Tibial nerve (tissue), 4 donors: Measurements from ENCODE around the gene MTHFD1L.

ENCODE experiments used
- EP300 ChIP-seq, 2 donors: sonication (generic); formaldehyde crosslinking; IDR thresholded peaks; one replicate each; pipeline ENCODE4 v1.6.1; 2017; ENCODE audit warnings: antibody characterized with exemption in 2 of 2, mild to moderate bottlenecking in 1 of 2
- POLR2A ChIP-seq, 2 donors: fragments of 450-650 bp; IDR thresholded peaks; one replicate each; pipeline ENCODE4 v1.6.1; 2017; ENCODE audit warnings: antibody characterized with exemption in 2 of 2, mild to moderate bottlenecking in 2 of 2, moderate library complexity in 2 of 2
- TF ChIP-seq, protein P1 (sequence below), 5 experiments: fragments of 200-600 bp in 3 of 5; fragments of 450-650 bp in 2 of 5; sonication (generic) in 3 of 5; IDR thresholded peaks; one replicate each; pipeline ENCODE4 v1.5.1; 2016 to 2019; ENCODE audit warnings: antibody characterized with exemption in 5 of 5, mild to moderate bottlenecking in 3 of 5, moderate library complexity in 2 of 5

- TF ChIP-seq POLR2A (IDR thresholded peaks at IDR 0.05) (no peak), EP300 (IDR thresholded peaks at IDR 0.05) (no peak)
- TF ChIP-seq, protein P1, sequence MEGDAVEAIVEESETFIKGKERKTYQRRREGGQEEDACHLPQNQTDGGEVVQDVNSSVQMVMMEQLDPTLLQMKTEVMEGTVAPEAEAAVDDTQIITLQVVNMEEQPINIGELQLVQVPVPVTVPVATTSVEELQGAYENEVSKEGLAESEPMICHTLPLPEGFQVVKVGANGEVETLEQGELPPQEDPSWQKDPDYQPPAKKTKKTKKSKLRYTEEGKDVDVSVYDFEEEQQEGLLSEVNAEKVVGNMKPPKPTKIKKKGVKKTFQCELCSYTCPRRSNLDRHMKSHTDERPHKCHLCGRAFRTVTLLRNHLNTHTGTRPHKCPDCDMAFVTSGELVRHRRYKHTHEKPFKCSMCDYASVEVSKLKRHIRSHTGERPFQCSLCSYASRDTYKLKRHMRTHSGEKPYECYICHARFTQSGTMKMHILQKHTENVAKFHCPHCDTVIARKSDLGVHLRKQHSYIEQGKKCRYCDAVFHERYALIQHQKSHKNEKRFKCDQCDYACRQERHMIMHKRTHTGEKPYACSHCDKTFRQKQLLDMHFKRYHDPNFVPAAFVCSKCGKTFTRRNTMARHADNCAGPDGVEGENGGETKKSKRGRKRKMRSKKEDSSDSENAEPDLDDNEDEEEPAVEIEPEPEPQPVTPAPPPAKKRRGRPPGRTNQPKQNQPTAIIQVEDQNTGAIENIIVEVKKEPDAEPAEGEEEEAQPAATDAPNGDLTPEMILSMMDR (IDR thresholded peaks at IDR 0.05): no peak
These were observed 190.9 kb downstream of the MTHFD1L start for GRCh38 chr6:151056230-151056907.
